NCI-H446 treated with DMSO at 0.1 percent for 48 hours (cell line): ENCODE results near the gene MICAL2.

ENCODE experiments used
- DNase-seq: peaks from one replicate; lab custom pipeline; 2025; lab: John Stamatoyannopoulos, UW

The MICAL2 gene

DNA sequence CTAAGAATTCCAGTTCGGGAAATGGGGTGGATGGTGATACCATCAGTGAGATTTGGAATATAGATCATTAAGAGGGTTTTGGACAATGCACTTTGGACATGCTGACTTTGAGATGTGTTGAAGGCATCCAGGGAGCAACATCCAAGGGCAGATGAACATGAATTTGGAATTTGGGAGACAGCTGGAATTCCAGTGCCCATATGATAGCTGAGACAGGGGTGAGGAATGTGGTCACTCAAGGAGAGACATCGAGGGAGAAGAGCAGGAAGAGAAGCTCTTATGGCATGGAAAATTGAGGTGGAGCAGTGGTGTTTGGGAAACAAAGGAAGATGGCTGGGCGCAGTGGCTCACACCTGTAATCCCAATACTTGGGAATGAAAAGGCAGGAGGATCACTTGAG is 11.8 kb upstream of the MICAL2 start:
- DNase-seq = no peak

DNA sequence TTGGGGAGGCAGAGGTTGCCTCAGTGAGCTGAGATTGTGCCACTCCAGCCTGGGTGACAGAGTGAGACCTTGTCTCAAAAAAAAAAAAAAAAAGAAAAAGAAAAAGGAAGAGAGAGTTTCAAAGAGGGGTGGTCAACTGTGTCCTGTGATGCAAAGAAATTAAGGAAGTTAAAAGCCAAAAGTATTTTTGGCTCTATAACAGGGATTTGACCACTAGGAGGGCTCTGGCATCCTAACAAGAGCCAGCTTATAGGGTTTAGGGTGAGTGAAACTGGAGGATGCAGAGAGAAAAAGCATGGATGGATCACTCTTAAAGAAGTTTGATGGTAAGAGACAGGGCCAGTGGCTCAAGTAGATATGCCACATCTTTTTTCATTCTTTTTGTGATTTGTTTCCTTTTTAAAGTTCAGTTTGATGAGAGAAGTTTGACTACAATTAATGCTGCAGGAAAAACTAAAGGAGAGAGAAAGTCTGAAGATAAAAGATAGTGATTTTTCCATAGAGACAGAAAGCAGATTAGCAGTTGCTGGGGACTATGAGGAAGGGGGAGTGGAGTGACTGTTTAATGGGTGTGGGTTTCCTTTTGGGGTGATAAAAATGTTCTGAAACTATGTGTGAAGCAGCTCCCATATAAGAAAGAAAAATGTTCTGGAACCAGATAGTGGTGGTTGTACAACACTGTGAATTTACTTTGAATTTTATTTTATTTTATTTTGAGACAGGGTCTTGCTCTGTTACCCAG is 11.1 kb upstream of the MICAL2 start:
- DNase-seq = no peak

- no peak for DNase-seq
These were observed 10.0 kb upstream of the MICAL2 start for GRCh38 chr11:12100429-12100828.

DNA sequence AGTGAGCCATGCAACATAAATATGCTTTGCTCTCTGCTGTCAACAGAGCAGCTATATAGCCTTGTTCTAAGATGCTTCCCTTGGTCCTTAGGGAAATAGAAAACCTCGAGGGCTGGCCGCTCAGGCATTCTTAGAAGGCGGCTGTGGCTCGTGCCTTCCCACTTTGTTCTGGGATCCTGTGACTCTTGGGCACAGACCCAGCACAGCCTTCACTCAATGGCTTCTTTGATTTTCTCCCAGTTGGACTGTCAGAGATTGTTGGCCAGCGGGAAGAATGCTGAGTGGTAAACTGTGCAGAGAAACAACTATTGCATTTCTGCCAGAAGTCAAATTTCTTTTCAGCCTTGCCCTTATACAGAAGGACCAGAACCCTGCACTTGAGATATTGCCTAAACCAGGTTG is 9.5 kb upstream of the MICAL2 start:
- no peak for DNase-seq

GRCh38 chr11:12101318-12101717 is 9.1 kb upstream of the MICAL2 start:
- DNase-seq = no peak

DNA sequence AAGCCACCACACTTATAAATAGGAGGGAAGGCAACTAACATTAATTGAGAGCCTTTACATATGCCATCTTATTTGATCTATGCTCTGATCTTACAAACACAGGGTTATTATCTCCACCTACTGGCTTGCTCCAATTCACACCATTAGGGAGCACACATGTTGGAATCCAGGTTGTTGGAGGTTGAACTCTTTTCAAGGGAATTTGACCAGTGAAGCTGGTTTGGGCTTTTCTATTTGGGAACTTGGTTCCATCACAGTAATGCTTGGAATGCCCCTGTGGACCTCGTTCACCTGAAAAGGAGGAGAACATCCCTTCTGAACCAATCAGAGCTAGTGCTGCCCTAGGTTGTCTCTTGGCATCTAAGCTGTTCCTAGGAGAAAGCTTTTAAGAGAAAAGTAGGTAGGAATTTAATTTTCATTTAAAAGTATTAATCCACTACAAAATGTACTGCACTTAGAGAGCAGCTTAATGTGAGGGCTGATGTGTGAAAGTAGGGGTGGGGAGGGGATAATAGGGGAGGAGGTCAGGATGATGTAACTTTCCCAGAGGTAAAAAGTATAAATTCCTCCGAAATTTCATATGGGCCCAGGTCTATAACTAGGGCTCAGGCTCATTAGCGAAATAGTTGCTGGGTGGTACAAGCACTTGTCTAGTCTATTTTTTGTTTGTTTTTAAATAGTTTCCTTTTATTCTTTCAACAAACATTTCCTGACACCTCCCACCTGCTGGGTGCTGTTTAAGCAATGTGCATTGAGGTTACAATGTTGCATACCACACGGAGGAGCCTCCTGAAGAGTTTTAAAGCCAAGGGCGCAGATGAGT is 7.6 kb upstream of the MICAL2 start:
- DNase-seq = no peak

- no peak for DNase-seq
These were observed 6.8 kb upstream of the MICAL2 start for GRCh38 chr11:12103411-12104225.

- DNase-seq = no peak
These were observed 4.9 kb upstream of the MICAL2 start for GRCh38 chr11:12105471-12105870.

DNA sequence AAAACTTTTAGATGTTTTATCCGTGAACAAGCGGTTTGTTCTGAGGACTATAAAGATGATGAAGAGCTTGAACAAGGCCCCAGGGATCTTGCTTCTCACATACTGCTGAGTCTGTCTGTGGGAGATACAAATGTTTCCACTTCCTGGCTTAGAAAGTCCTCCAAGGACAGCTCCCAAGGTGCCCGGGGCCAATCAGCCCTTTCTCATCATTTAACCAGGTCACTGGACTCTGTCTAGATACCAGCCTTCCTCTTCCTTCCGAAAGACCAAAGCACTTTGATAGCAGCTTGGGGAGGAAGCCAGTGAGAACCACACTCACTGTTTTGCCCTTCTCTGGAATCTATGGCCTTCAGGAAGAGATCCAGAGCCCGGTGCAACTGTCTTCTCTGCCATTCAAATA is 4.3 kb upstream of the MICAL2 start:
- no peak for DNase-seq

- DNase-seq = no peak
These were observed 3.9 kb upstream of the MICAL2 start for GRCh38 chr11:12106501-12106900.

DNA sequence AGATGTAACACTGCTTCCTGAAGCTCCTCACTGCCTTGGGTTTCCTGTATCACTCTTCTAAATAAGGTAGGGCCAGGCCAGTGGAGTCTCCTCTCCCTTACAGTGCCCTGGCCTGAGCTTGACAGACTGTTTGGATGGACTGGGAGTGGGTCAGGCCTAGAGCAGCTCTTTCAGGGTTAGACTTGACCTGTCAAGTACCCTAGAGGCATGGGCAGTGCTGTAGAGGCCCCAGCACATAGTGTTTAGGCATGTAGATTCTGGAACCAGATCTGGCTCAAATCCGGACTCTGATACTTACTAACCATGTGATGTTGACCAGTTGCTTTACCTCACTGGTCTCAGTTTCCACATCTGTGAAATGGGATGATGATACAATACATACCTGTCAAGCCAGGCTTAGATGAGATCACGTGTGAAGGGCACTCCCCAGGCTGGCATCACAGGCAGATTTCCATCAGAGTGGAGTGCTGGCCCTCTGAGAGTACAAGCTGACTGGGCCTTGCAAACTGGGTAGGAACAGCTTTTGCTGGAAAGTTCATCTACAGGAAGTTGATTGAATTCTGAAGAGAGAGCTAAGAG is 1.4 kb upstream of the MICAL2 start:
- no peak for DNase-seq

DNA sequence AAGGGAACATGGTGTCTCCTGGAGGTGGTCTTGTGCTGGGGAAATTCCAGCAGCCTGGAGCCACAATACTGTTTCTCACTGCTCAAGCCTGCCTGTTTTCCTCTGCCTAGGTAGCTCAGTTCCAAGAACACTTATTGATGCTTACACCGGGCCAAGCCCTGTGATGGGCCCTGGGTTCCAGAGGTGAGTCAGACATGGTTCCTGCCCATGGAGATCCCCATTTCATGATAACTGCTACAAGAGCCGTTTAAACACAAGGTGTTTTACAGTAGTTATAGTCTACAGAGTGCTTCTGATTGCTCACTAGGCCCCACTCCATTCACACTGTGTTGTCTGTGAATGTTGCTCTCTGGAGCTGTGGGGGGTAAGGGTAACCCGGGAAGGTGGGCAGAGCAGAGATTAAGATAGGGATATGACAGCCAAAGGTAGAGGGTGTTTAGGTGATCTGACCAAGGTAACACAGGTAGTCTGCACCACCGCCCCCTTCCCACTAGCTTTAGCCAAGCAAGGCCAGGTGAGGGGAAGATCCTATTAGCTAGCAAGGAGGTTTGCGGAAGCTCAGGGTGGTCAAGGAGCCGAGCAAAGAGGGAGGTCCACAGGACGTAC is 696 bp upstream of the MICAL2 start:
- DNase-seq = no peak

DNA sequence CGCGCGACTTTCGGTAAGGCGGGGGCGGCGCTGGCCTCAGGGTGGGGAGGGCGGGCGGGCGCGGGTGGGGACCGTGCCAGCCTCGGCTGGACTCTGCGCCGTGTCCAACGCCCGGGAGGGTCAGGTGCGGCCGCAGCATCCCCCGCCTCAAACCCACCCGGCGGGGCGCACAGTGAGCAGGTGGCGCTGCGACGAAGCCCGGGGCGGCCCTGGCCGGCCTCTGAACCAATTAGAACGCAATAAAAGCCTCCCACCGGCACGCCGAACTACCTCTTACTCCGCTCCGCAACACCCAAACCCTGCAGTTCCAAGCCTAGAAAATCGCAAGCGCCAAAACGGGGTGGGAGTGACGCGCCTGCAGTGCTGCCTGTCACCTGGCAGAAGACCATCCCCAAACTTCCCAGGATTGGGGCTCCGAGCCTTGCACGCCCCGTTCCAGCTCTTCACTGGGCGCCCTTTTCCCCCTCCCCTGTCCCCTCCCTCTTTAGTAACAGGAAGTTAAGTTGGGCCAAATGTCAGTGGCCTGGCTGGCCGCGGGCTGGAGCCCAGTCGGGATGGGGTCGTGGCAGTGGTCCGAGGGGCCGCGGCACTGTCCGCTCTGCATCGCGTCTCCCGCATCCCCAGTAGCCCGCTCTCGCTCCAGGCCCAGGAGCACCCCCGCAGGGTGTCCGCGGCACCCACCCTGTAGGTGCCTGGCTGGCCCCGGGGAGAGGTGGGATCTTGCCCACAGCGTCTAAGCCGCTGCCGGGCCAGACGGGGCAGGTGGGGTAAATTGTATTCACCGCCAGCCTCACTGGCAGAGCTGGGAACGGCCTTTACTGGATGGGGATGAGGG is 541 bp downstream of the MICAL2 start:
- DNase-seq = no peak

GRCh38 chr11:12111549-12112520 is 1.4 kb downstream of the MICAL2 start:
- no peak for DNase-seq

DNA sequence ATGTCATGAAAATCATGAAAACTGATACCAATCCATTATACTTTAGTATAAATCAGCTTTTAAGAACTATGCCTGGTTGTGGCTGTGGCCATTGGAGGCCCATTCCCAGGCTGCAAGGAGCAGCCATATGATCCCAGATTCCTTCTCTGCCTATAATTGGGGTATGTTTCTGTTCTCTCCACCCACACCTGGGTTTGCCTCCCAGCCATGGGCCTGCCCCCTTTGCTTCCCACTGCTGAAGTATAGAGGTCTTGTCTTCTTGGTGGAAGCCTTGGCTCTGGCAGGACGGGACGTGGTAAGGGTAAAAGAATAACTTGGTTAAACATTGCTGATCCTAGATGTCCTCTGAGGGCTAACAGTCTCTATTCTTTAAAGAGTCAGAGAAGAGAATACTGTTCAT is 2.4 kb downstream of the MICAL2 start:
- no peak for DNase-seq

GRCh38 chr11:12113294-12113693 is 2.9 kb downstream of the MICAL2 start:
- no peak for DNase-seq

- no peak for DNase-seq
These were observed 4.0 kb downstream of the MICAL2 start for GRCh38 chr11:12114193-12115033.

DNA sequence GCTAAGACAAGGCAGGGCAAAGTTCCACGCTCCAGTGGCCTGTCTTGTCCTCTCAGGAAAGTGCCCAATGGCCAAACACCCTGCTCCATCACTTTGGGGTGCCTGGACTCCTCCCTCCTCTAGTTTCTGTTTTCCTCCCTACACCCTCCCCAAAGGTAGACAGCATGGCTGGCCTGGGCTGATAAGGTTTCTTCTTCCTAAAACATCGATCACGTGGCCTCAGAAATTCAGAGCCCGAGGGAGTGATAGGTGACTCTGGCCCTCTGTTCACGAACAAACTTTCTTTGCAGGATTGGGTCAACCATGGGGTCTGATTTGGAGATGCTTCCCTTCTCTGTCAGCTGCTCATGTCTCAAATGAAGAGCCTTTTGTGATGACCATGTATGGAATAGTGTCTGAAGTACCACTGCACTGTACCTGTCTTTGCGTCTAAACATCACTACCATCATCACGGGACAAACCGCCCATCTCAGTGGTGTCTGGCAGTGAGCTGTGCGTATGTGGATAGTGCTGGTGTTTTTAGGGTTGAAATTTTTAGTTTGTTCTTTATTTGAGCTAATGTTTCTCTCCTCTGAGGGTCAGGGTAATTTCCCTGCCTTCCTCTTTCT is 6.1 kb downstream of the MICAL2 start:
- no peak for DNase-seq
